Lower lobe of right lung (tissue), 2 donors: ENCODE measurements around the gene CNN3. TPM values are rescaled to one million over a fixed set of nuclear protein-coding genes. Genes with fewer than 3 reads are reported as not detected.

ENCODE experiments used
- ATAC-seq, 2 donors: fragments of 200-7000 bp; cut with Tn5 transposase; one replicate each; pipeline ENCODE4 v1.9.1; 2020 to 2022; ENCODE audit warnings: mild to moderate bottlenecking in 2 of 2, moderate library complexity in 2 of 2
- DNase-seq: peaks from one replicate; pipeline ENCODE4 v3.0.0-alpha.2; 2020
- H3K27ac ChIP-seq: fragments of 200-600 bp; one replicate; pipeline ENCODE4 v1.8.0; 2022
- H3K27me3 ChIP-seq: fragments of 200-600 bp; one replicate; pipeline ENCODE4 v1.8.0; 2022; ENCODE audit warnings: low read depth
- H3K36me3 ChIP-seq: fragments of 200-600 bp; one replicate; pipeline ENCODE4 v1.8.0; 2022; ENCODE audit warnings: mild to moderate bottlenecking
- H3K4me1 ChIP-seq: fragments of 200-600 bp; one replicate; pipeline ENCODE4 v1.8.0; 2022
- H3K4me3 ChIP-seq: fragments of 200-600 bp; one replicate; pipeline ENCODE4 v1.8.0; 2022; ENCODE audit warnings: mild to moderate bottlenecking
- H3K9me3 ChIP-seq: fragments of 200-600 bp; one replicate; pipeline ENCODE4 v1.8.0; 2022
- CTCF ChIP-seq: fragments of 200-600 bp; IDR thresholded peaks from one replicate; pipeline ENCODE4 v1.8.0; 2022; ENCODE audit warnings: antibody characterized with exemption, mild to moderate bottlenecking
- intact Hi-C: fragments of 100-400 bp; cut with DNase I; formaldehyde crosslinking; loops from one replicate; pipeline ENCODE4 v1.11.0; 2022
- total RNA-seq: library from RNA; stranded (reverse); fragmentation: NEBNext Ultra II Directional; extraction: Animal tissue kit (Norgen Biotek cat#: 25700); gene quantifications from one replicate; pipeline ENCODE4 v1.2.1, GENCODE V29; 2021
- donor health status: DM: no; HTN: yes; CAD: no; lungs with severe emphysema.

CNN3 gene
- total RNA-seq, 1 donor from 2014 or later: 151 TPM

- Histone ChIP-seq H3K27me3 (no peaks in the 10 kb centered on the region), H3K9me3 (no peaks in the 10 kb centered on the region), H3K4me1 (peaks cover 53% of the 10 kb centered on the region), H3K27ac (no peak overlapping the region), H3K4me3 (no peak overlapping the region), H3K36me3 (peaks cover 53% of the 10 kb centered on the region)
- DNase-seq: no peak
- intact Hi-C loops: no loop called here
- ATAC-seq: no peak
- no peak for TF ChIP-seq CTCF
These were observed 23.5 kb downstream of the CNN3 start for GRCh38 chr1:94903280-94904009.

DNA sequence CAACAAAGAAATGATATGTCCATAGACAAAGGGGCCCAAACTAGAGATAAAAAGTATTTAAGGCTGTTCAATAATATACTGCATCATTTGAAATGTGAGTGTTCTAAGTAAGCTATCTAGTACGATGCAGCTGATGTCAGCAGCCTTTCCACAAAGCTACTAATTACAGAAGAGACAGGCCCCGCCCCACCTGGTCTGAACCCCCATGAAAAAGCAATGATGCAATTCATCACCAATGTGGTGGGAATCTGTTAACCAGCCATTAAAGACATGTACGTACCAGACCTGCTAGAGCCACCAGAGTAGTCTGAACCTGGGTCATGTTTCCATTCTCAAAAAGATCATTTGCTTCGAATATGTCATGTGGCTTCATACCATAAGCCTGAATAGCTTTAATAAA is 25.1 kb downstream of the CNN3 start:
- H3K9me3 ChIP-seq: no peaks in the 10 kb centered on the region
- no peak overlapping the region for H3K27ac ChIP-seq
- DNase-seq (no peak), ATAC-seq (no peak)
- intact Hi-C loops: no loop called here
- TF ChIP-seq CTCF: no peak
- peaks cover 64% of the 10 kb centered on the region for H3K36me3 ChIP-seq
- H3K4me3 ChIP-seq: no peak overlapping the region
- no peaks in the 10 kb centered on the region for H3K27me3 ChIP-seq
- H3K4me1 ChIP-seq: peaks cover 48% of the 10 kb centered on the region

- ATAC-seq (no peak), DNase-seq (no peak)
- H3K27me3 ChIP-seq: no peaks in the 10 kb centered on the region
- H3K9me3 ChIP-seq: no peaks in the 10 kb centered on the region
- intact Hi-C loops: no loop called here
- peaks cover 32% of the 10 kb centered on the region for H3K4me1 ChIP-seq
- H3K27ac ChIP-seq: no peak overlapping the region
- H3K4me3 ChIP-seq: no peak overlapping the region
- peaks cover 85% of the 10 kb centered on the region for H3K36me3 ChIP-seq
- no peak for TF ChIP-seq CTCF
These were observed 27.2 kb downstream of the CNN3 start for GRCh38 chr1:94899756-94900155.

- DNase-seq (no peak), ATAC-seq (peak; percentile 91 to 95)
- H3K4me3 ChIP-seq: no peak overlapping the region
- no peak for TF ChIP-seq CTCF
- H3K9me3 ChIP-seq: no peaks in the 10 kb centered on the region
- H3K27ac ChIP-seq: peak overlapping the region; percentile 7
- peaks cover 90% of the 10 kb centered on the region for H3K36me3 ChIP-seq
- intact Hi-C loops: no loop called here
- no peaks in the 10 kb centered on the region for H3K27me3 ChIP-seq
- H3K4me1 ChIP-seq: peaks cover 28% of the 10 kb centered on the region
These were observed 28.2 kb downstream of the CNN3 start for GRCh38 chr1:94898491-94899385.

DNA sequence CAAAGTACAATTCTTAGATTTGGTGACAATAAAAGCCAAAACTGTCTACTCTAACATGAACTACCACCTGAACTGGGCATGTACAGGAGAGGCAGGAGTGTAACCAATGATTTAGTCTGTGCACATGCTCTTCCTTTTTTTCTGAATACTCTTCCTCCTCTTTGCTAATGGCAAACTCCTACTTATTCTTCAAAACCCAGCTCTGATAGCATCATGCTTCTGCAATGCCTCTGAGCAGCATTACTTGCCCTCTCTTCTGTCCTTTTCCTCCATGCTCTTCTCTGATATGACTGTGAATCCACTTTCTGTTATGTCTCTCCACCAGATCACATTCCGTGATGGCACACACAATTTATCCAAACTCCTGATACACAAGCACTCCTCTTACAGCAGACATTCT is 31.4 kb downstream of the CNN3 start:
- TF ChIP-seq CTCF: no peak
- Histone ChIP-seq H3K27ac (no peak overlapping the region), H3K27me3 (no peaks in the 10 kb centered on the region), H3K36me3 (peaks cover 79% of the 10 kb centered on the region), H3K4me3 (no peak overlapping the region), H3K9me3 (no peaks in the 10 kb centered on the region), H3K4me1 (peaks cover 20% of the 10 kb centered on the region)
- intact Hi-C loops: no loop called here
- DNase-seq (no peak), ATAC-seq (no peak)
